Measurements from ENCODE around the gene FXYD1.

Gene FXYD1

DNA sequence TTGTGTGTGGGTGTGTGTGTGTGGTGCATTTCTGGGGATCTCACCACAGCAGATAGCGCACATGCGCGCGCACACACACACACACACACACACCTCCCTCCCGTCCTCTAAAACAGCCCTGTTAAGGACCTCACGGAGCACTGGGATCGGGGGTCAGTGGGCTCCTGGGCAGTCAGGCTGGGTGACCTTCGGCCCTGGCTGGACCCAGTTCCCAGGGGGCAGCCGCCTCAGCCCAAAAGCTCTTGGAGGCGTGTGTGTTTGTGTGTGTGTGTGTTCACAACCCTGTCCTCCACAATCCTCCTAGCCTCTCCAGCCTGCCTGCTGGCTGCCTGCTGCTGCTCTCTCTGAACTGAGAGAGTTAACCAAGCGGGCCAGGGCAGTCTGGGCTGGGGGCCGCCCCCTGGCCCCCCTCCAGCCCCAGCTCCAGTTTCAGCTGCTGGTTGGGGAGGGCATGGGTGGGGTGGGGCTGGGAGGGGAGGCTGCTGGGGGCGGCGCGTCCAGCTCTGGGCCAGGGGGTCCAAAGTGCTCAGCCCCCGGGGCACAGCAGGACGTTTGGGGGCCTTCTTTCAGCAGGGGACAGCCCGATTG is at the start of gene FXYD1:
FXYD1 (plus strand) TSS at position 520 of the 588 bp plus-strand sequence. CDS start 1,256 bp downstream, outside the sequence.
- no peak within 1 kb of the TSS for H3K4me3 ChIP-seq (ENCODE audit: low read depth, low read length)
- no peak for TF ChIP-seq CTCF (IDR thresholded peaks at IDR 0.05; ENCODE audit: low read depth, low read length)

DNA sequence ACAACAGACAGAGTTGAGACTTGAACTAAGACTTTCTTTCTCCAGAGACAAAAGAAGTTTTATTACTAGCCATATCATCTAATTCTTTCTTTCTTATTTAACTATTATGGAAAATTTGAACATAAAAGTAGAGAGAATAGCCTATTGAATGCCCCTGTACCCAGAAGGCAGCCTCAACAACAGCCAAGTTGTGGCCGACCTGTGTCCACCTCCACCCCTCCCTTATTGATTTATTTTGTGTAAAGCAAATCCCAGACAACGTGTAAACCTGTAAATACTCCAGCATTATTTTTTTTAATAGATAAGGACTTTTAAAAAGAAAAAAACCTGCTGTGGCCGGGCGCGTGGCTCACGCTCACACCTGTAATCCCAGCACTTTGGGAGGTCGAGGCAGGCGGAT is 49.1 kb upstream of the FXYD1 start:
- Histone ChIP-seq H3K9me3 (ENCODE audit: severe bottlenecking) (no peaks in the 10 kb centered on the region), H3K27ac (no peak overlapping the region), H3K4me3 (ENCODE audit: low read depth, low read length) (no peak overlapping the region), H3K27me3 (ENCODE audit: insufficient read depth, low read depth, severe bottlenecking) (no peaks in the 10 kb centered on the region), H3K36me3 (no peaks in the 10 kb centered on the region)
- no peak for DNase-seq
- TF ChIP-seq CTCF (IDR thresholded peaks at IDR 0.05; ENCODE audit: low read depth, low read length) = no peak

More for the DNA sequence above, at the start of gene FXYD1:
- Histone ChIP-seq H3K27ac (peak within 1 kb of the TSS; percentile 50), H3K27me3 (ENCODE audit: insufficient read depth, low read depth, severe bottlenecking) (peaks cover 3% of the 10 kb centered on the region), H3K9me3 (ENCODE audit: severe bottlenecking) (no peaks in the 10 kb centered on the region), H3K36me3 (no peaks in the 10 kb centered on the region)
- peak; percentile 8 for DNase-seq

- Histone ChIP-seq H3K4me3 (ENCODE audit: low read depth, low read length) (no peak overlapping the region), H3K9me3 (ENCODE audit: severe bottlenecking) (no peaks in the 10 kb centered on the region), H3K27me3 (ENCODE audit: insufficient read depth, low read depth, severe bottlenecking) (no peaks in the 10 kb centered on the region), H3K27ac (no peak overlapping the region; the same call in 1 of the 2 replicates), H3K36me3 (no peaks in the 10 kb centered on the region)
- DNase-seq = no peak
- no peak for TF ChIP-seq CTCF (IDR thresholded peaks at IDR 0.05; ENCODE audit: low read depth, low read length)
Observed at GRCh38 chr19:35090160-35090505, 48.5 kb upstream of the FXYD1 start.

GRCh38 chr19:35090506-35091214 is 48.0 kb upstream of the FXYD1 start:
- Histone ChIP-seq H3K9me3 (ENCODE audit: severe bottlenecking) (no peaks in the 10 kb centered on the region), H3K4me3 (ENCODE audit: low read depth, low read length) (no peak overlapping the region), H3K27ac (peak overlapping the region; percentile 21), H3K36me3 (no peaks in the 10 kb centered on the region), H3K27me3 (ENCODE audit: insufficient read depth, low read depth, severe bottlenecking) (no peaks in the 10 kb centered on the region)
- peak; percentile 64 for TF ChIP-seq CTCF (IDR thresholded peaks at IDR 0.05; ENCODE audit: low read depth, low read length)
- DNase-seq = peak; percentile 78

- no peaks in the 10 kb centered on the region for H3K27me3 ChIP-seq (ENCODE audit: insufficient read depth, low read depth, severe bottlenecking)
- TF ChIP-seq CTCF (IDR thresholded peaks at IDR 0.05; ENCODE audit: low read depth, low read length) = no peak
- H3K27ac ChIP-seq = no peak overlapping the region
- H3K4me3 ChIP-seq (ENCODE audit: low read depth, low read length) = no peak overlapping the region
- H3K36me3 ChIP-seq = no peaks in the 10 kb centered on the region
- no peaks in the 10 kb centered on the region for H3K9me3 ChIP-seq (ENCODE audit: severe bottlenecking)
- no peak for DNase-seq
Observed at GRCh38 chr19:35093430-35093829, 45.2 kb upstream of the FXYD1 start.

All from WERI-Rb-1 (cell line).